Astrocyte of the cerebellum (primary cell): ENCODE measurements around the gene WDR36.
"Not testable (repeated sequence)": the region's sequence is repeated elsewhere in the genome, so short reads cannot be mapped to it uniquely, and the experiment has no call there.

Source experiments
- DNase-seq: peaks from one replicate; pipeline ENCODE4 v3.0.0-alpha.2; 2011; ENCODE audit warnings: low read depth
- H3K4me3 ChIP-seq: 2 replicates; pipeline ENCODE4 v1.5.1; 2011; ENCODE audit warnings: mild to moderate bottlenecking, low read depth, low read length, moderate library complexity
- in situ Hi-C: cut with HindIII; loops from 2 replicates; pipeline ENCODE4 v1.10.0; 2017; ENCODE audit warnings: low sequenced_read_pairs
- TF ChIP-seq, protein P1 (sequence below): IDR thresholded peaks from 2 replicates; pipeline ENCODE4 v1.5.1; 2012; ENCODE audit warnings: low read length, low read depth, moderate library complexity, mild to moderate bottlenecking; ENCODE audit errors: missing control alignments

The WDR36 gene

DNA sequence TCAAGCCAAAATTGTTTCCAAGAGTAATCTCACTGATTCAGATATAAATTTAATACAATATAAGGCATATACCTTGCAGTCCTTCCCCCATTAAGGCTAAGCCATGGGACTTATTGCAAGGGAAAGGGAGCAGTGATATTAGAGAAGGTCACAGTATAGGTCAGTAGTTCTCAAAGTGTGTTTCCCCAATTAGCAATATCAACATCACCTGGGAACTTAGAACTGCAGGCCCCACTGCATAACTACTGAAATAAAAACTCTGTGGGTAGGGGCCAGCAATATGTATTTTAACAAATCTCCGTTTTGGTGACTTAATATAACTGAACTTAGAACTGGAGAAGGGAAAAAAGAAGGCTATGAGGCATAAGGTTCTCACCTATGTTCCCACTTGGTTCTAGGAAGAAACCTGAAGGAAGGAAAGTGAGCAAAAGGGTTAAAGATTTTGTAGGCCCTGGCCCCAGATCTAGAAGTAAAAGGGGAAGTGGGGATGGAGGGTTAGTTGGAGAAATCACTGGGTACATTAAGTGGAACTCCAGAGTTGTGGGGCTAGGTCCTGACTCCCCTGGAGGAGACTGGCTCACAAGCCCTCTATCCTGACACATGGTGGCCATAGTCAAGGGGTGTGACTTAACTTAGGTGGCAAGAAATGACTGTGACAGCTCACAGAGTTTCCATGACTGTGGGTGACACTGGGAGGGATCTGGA is 40.7 kb downstream of the WDR36 start:
- TF ChIP-seq, protein P1, sequence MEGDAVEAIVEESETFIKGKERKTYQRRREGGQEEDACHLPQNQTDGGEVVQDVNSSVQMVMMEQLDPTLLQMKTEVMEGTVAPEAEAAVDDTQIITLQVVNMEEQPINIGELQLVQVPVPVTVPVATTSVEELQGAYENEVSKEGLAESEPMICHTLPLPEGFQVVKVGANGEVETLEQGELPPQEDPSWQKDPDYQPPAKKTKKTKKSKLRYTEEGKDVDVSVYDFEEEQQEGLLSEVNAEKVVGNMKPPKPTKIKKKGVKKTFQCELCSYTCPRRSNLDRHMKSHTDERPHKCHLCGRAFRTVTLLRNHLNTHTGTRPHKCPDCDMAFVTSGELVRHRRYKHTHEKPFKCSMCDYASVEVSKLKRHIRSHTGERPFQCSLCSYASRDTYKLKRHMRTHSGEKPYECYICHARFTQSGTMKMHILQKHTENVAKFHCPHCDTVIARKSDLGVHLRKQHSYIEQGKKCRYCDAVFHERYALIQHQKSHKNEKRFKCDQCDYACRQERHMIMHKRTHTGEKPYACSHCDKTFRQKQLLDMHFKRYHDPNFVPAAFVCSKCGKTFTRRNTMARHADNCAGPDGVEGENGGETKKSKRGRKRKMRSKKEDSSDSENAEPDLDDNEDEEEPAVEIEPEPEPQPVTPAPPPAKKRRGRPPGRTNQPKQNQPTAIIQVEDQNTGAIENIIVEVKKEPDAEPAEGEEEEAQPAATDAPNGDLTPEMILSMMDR: no peak

DNA sequence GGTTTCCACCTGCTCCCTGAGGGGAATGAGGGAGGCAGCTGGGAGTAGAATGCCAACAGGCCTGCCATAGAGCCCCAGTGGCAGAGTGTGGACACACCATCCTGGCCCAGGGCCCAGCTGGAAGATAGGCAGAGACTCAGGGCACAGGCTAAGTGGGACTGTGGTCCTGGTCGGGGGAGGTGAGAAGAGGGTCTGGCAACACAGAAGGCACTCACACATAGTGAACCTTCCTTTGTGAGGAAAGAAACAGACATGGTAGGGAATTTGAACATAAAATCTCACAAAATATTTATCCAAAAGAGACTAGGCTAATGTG is 41.2 kb downstream of the WDR36 start:
- no peak overlapping the region for H3K4me3 ChIP-seq
- in situ Hi-C loops: no loop called here
- no peak for DNase-seq
- TF ChIP-seq, protein P1: no peak

More for the DNA sequence above, 40.7 kb downstream of the WDR36 start:
- no peak overlapping the region for H3K4me3 ChIP-seq
- no peak for DNase-seq
- in situ Hi-C loops: no loop called here

DNA sequence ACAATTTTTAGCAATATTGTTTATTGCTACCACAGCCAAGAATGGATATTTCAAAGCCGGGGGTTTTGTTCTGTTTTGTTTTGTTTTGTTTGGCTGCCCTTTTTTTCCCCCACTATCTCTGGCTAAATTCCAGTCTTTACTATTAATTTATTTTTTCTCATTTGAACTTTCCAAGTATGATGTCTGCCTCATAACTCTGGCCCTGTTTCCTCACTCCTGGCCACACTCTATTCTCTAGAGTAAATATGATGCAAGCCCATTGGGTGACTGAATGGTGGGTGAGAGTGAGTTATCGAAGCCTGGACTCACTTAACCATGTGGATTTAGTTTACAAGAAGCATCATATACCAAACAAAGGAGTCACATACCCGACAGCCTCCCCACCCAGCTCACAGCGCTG is 41.9 kb downstream of the WDR36 start:
- in situ Hi-C loops: no loop called here
- DNase-seq: no peak
- H3K4me3 ChIP-seq: no peak overlapping the region
- TF ChIP-seq, protein P1: no peak

DNA sequence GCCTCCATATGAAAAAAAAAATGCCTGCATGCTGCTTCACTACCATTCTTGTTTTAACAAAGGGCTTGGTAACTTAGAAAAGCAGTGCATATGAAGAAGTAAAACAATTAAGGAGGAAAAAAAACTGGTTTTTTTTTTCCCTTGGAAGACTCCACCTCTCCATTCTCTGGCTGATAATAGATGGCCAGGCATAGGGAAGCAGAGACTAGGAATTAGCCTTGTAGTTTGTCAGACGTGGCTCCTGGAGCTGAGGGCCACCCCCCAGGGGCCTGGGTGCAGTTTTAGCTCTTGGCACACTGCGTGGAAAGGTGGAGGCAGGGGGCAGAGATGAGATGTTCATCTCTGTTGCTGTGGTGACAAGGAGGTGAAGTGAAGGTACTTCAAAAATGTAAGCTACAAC is 42.7 kb downstream of the WDR36 start:
- in situ Hi-C loops: no loop called here
- TF ChIP-seq, protein P1: no peak
- DNase-seq: no peak
- no peak overlapping the region for H3K4me3 ChIP-seq

DNA sequence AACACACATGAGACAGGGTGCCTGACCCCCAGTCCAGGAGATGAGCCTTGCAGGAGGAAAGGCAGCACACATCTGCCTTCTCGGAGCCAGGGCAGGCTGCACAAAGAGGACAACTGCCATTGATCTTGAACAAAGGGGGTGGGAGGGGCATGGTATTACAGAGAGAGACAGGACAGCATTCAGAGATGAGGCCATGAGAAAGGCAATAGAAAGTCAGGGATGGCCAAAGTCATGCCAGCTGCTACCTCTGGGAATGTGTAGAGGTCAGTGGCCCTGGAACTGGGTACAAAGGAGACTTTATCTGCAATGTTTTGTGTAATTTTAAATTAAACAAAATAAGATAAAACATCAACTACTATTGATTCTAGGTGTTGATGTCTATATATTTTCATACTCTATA is 43.2 kb downstream of the WDR36 start:
- no peak for DNase-seq
- in situ Hi-C loops: no loop called here
- TF ChIP-seq, protein P1: no peak
- no peak overlapping the region for H3K4me3 ChIP-seq

DNA sequence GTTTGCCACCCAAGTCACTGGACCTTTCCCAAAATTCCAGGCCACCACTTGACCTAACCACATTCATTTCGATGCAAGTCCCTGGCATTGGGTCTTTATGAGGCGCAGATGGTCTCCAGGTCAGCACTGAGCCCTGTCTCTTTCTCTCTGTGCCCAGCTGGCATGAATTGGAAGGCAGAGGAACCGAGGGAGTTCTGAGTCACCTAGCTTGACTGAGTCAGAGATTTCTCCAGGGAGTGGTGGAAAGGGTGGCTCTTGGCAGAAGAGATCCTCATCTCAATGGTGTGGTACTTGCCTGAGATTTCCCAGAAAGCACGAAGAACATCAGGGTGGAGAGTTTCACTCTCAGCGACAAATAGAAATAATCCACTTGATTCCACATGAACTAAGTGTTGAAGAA is 43.8 kb downstream of the WDR36 start:
- no peak for DNase-seq
- in situ Hi-C loops: no loop called here
- TF ChIP-seq, protein P1: no peak
- H3K4me3 ChIP-seq: no peak overlapping the region

DNA sequence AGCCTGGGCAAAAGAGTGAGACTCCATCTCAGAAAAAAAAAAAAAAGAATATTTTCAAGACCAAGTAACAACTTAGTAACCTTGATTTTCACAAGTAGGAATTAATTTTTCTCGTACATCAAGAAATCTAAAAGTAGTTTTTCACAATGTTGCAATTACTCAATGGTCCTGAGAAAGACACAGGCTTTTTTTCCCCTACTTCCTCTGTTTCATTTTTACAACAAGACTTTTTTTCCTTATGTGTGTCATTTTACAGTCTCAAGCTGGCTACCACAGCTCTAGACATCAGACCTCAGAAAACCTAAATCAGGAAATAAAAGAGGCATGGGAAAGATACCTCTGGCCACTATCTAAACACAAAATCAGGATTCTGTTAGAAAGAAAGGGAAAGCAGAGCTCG is 45.9 kb downstream of the WDR36 start:
- no peak for DNase-seq
- no peak overlapping the region for H3K4me3 ChIP-seq
- in situ Hi-C loops: no loop called here
- TF ChIP-seq, protein P1: no peak

DNA sequence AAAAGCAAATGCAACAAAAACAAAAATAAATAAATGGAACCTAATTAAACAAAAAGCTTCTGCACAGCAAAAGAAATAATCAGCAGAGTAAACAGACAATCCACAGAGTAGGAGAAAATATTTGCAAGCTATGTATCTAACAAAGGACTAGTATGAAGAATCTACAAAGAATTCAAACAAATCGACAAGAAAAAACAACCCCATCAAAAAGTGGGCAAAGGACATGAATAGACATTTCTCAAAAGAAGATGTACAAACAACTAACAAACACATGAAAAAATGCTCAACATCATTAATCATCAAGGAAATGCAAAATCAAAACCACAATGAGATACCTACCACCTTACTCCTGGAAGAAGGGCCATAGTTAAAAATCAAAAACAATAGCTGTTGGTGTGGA is 49.3 kb downstream of the WDR36 start:
- DNase-seq, H3K4me3 ChIP-seq, in situ Hi-C loops: not testable (repeated sequence)
